Epithelial cell of prostate (primary cell): ENCODE measurements around the gene FAM149A.
A peak's percentile ranks its signal among the peaks of the same experiment; 100 is the strongest.

Experiments
- DNase-seq: peaks from one replicate; pipeline ENCODE4 v3.0.0-alpha.2; 2011; ENCODE audit warnings: low read depth, low spot score
- H3K27ac ChIP-seq: fragments of 450-650 bp; 2 replicates; pipeline ENCODE4 v1.5.1; 2017; ENCODE audit warnings: mild to moderate bottlenecking

Gene FAM149A

GRCh38 chr4:186104114-186104889 lies at the start of gene FAM149A:
Gene FAM149A (plus strand): TSS chr4:186104704.
- H3K27ac ChIP-seq = no peak within 1 kb of the TSS
- DNase-seq = no peak

- H3K27ac ChIP-seq = no peak overlapping the region
Measured at GRCh38 chr4:186058253-186058979, 46.1 kb upstream of the FAM149A start.

GRCh38 chr4:186058980-186059316 lies 45.6 kb upstream of the FAM149A start:
- no peak for DNase-seq
- H3K27ac ChIP-seq = no peak overlapping the region

More at GRCh38 chr4:186058253-186058979, 46.1 kb upstream of the FAM149A start:
- no peak for DNase-seq

GRCh38 chr4:186061921-186062320 lies 42.6 kb upstream of the FAM149A start:
- no peak for DNase-seq
- H3K27ac ChIP-seq = no peak overlapping the region

- DNase-seq = peak; percentile 14
- no peak overlapping the region for H3K27ac ChIP-seq
Measured at GRCh38 chr4:186067757-186068385, 36.6 kb upstream of the FAM149A start.

GRCh38 chr4:186068581-186069348 lies 35.7 kb upstream of the FAM149A start, which contains the start of gene TLR3:
Gene TLR3 (plus strand): TSS chr4:186069156. CDS start chr4:186076620, 7,464 bp downstream.
- H3K27ac ChIP-seq = no peak within 1 kb of the TSS
- no peak for DNase-seq

GRCh38 chr4:186069729-186070128 lies 34.8 kb upstream of the FAM149A start:
- DNase-seq = no peak
- no peak overlapping the region for H3K27ac ChIP-seq

GRCh38 chr4:186072516-186072915 lies 32.0 kb upstream of the FAM149A start:
- no peak overlapping the region for H3K27ac ChIP-seq
- DNase-seq = no peak

- DNase-seq = no peak
- no peak overlapping the region for H3K27ac ChIP-seq
Measured at GRCh38 chr4:186074189-186074588, 30.3 kb upstream of the FAM149A start.

- DNase-seq = no peak
- H3K27ac ChIP-seq = no peak overlapping the region
Measured at GRCh38 chr4:186078981-186079638, 25.4 kb upstream of the FAM149A start.

- no peak for DNase-seq
- H3K27ac ChIP-seq = no peak overlapping the region
Measured at GRCh38 chr4:186079694-186080093, 24.8 kb upstream of the FAM149A start.

GRCh38 chr4:186081202-186081807 lies 23.2 kb upstream of the FAM149A start:
- DNase-seq = no peak
- H3K27ac ChIP-seq = no peak overlapping the region

- DNase-seq = no peak
- H3K27ac ChIP-seq = no peak overlapping the region
Measured at GRCh38 chr4:186082221-186082620, 22.3 kb upstream of the FAM149A start.

GRCh38 chr4:186088523-186088922 lies 16.0 kb upstream of the FAM149A start:
- DNase-seq = no peak

GRCh38 chr4:186092296-186092695 lies 12.2 kb upstream of the FAM149A start:
- no peak for DNase-seq
- H3K27ac ChIP-seq = no peak overlapping the region

More at GRCh38 chr4:186088523-186088922, 16.0 kb upstream of the FAM149A start:
- H3K27ac ChIP-seq = no peak overlapping the region

GRCh38 chr4:186095406-186095805 lies 9.1 kb upstream of the FAM149A start:
- DNase-seq = no peak

GRCh38 chr4:186096681-186097165 lies 7.8 kb upstream of the FAM149A start:
- DNase-seq = no peak
- H3K27ac ChIP-seq = no peak overlapping the region

More at GRCh38 chr4:186095406-186095805, 9.1 kb upstream of the FAM149A start:
- H3K27ac ChIP-seq = no peak overlapping the region

GRCh38 chr4:186097386-186097785 lies 7.1 kb upstream of the FAM149A start:
- DNase-seq = no peak
- H3K27ac ChIP-seq = no peak overlapping the region

GRCh38 chr4:186102931-186103330 lies 1.6 kb upstream of the FAM149A start:
- no peak for DNase-seq
- no peak overlapping the region for H3K27ac ChIP-seq
